ENCODE data around the gene TYW5. TPM values are rescaled to one million over a fixed set of nuclear protein-coding genes. Genes with fewer than 3 reads are reported as not detected.

Gene TYW5
- total RNA-seq, 1 donor from 2014 or later = 12.5 TPM

GRCh38 chr2:199896617-199897016 is 58.7 kb downstream of the TYW5 start:
- ChIA-PET POLR2A (no interaction called here), CTCF (no interaction called here)
- DNase-seq (no peak), ATAC-seq (ENCODE audit: low read depth) (no peak)
- Mint-ChIP-seq H3K27ac (no peak overlapping the region), H3K9me3 (no peaks in the 10 kb centered on the region), H3K4me3 (no peak overlapping the region), H3K4me1 (no peaks in the 10 kb centered on the region), H3K27me3 (no peaks in the 10 kb centered on the region), H3K36me3 (ENCODE audit: low read depth) (no peaks in the 10 kb centered on the region)
- intact Hi-C loops (cut with micrococcal nuclease) = no loop called here
- TF ChIP-seq, protein P1, sequence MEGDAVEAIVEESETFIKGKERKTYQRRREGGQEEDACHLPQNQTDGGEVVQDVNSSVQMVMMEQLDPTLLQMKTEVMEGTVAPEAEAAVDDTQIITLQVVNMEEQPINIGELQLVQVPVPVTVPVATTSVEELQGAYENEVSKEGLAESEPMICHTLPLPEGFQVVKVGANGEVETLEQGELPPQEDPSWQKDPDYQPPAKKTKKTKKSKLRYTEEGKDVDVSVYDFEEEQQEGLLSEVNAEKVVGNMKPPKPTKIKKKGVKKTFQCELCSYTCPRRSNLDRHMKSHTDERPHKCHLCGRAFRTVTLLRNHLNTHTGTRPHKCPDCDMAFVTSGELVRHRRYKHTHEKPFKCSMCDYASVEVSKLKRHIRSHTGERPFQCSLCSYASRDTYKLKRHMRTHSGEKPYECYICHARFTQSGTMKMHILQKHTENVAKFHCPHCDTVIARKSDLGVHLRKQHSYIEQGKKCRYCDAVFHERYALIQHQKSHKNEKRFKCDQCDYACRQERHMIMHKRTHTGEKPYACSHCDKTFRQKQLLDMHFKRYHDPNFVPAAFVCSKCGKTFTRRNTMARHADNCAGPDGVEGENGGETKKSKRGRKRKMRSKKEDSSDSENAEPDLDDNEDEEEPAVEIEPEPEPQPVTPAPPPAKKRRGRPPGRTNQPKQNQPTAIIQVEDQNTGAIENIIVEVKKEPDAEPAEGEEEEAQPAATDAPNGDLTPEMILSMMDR (IDR thresholded peaks at IDR 0.05) = no peak

DNA sequence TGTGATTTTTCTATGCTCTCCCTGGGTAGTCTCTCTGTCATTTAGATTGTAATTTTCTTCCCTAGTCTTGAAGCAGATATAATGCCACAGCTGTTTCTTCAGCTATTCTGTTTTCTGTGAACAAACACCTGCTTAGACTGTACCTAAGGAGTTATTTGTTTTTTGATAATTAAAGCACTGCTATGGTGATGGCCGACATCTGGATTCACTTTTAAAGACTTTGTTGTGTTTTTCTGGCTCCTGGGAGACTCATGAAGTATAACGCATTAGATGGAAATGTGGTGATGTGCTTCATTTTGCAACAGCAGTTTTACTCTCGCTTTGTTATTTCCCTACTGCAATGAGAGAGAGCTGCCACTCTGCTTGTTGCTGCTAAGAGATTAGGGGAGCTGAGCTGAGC is 59.9 kb downstream of the TYW5 start:
- no peak for DNase-seq
- intact Hi-C loops (cut with micrococcal nuclease) = no loop called here
- Mint-ChIP-seq H3K4me1 (no peaks in the 10 kb centered on the region), H3K36me3 (ENCODE audit: low read depth) (no peaks in the 10 kb centered on the region), H3K27me3 (no peaks in the 10 kb centered on the region), H3K9me3 (no peaks in the 10 kb centered on the region), H3K4me3 (no peak overlapping the region), H3K27ac (no peak overlapping the region)
- TF ChIP-seq, protein P1 (IDR thresholded peaks at IDR 0.05) = no peak
- CTCF ChIA-PET = no interaction called here
- POLR2A ChIA-PET = no interaction called here
- no peak for ATAC-seq (ENCODE audit: low read depth)

DNA sequence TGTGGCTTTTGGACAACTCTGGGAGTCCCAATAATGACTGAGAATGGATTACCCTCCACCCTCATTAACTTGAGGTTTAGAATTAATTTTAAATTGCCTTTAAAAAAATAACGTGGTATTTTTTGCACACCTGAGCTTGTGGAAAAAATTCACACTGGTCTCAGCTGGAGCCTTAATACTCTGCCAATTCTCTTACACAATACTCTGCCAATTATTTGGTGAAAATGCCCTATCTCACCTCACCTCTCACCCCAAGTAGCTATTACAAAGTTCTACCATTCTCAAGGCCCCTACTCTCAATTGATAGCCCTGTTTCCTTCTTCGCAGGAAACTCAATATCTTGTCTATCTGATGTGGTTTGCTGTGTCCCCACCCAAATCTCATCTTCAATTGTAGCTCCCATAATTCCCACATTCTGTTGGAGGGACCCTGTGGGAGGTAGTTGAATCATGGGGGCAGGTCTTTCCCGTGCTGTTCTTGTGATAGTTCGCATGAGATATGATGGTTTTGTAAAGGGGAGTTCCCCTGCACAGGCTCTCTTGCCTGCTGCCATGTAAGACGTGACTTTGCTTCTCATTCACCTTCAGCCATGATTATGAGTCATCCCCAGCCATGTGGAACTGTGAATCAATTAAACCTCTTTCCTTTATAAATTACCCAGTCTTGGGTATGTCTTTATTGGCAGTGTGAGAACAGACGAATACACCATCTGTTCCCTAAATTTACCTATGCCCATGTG is 71.6 kb downstream of the TYW5 start:
- Mint-ChIP-seq H3K4me1 (no peaks in the 10 kb centered on the region), H3K4me3 (no peak overlapping the region), H3K27me3 (no peaks in the 10 kb centered on the region), H3K27ac (no peak overlapping the region), H3K9me3 (peaks cover 6% of the 10 kb centered on the region), H3K36me3 (ENCODE audit: low read depth) (no peaks in the 10 kb centered on the region)
- ATAC-seq (ENCODE audit: low read depth) = no peak
- intact Hi-C loops (cut with micrococcal nuclease) = no loop called here
- DNase-seq = no peak
- TF ChIP-seq, protein P1 (IDR thresholded peaks at IDR 0.05) = no peak
- ChIA-PET POLR2A (no interaction called here), CTCF (no interaction called here)

GRCh38 chr2:199882667-199883066 is 72.6 kb downstream of the TYW5 start:
- intact Hi-C loops (cut with micrococcal nuclease) = no loop called here
- Mint-ChIP-seq H3K27me3 (no peaks in the 10 kb centered on the region), H3K4me1 (no peaks in the 10 kb centered on the region), H3K9me3 (peaks cover 6% of the 10 kb centered on the region), H3K4me3 (no peak overlapping the region), H3K27ac (no peak overlapping the region), H3K36me3 (ENCODE audit: low read depth) (no peaks in the 10 kb centered on the region)
- TF ChIP-seq, protein P1 (IDR thresholded peaks at IDR 0.05) = no peak
- ChIA-PET POLR2A (no interaction called here), CTCF (no interaction called here)
- no peak for DNase-seq
- no peak for ATAC-seq (ENCODE audit: low read depth)

Other genes with a start within 250 kb of the TYW5 start
- gene FTCDNL1, start 104.3 kb downstream of the TYW5 start, total RNA-seq = 1.4 and 1.5 TPM in 2 replicates
- gene C2orf69, start 44.2 kb downstream of the TYW5 start, total RNA-seq = 12.1 and 12.6 TPM in 2 replicates
- gene MAIP1, start 91 bp upstream of the TYW5 start, total RNA-seq = 20.2 and 20.7 TPM in 2 replicates